HG03442 (cell line): ENCODE results near the gene DPM1.

Experiments
- ATAC-seq: cut with Tn5 transposase; IDR thresholded peaks from one replicate; pipeline ENCODE4 v1.9.1; 2021; ENCODE audit warnings: mild to moderate bottlenecking, moderate library complexity; ENCODE audit not compliant: unreplicated experiment

The DPM1 gene

GRCh38 chr20:50900261-50900660 is 58.1 kb downstream of the DPM1 start:
- ATAC-seq: no peak

- no peak for ATAC-seq
Observed at GRCh38 chr20:50898475-50898874, 59.9 kb downstream of the DPM1 start.

- ATAC-seq: no peak
Observed at GRCh38 chr20:50895111-50895830, 63.1 kb downstream of the DPM1 start.

GRCh38 chr20:50893620-50894019 is 64.7 kb downstream of the DPM1 start:
- ATAC-seq: no peak

GRCh38 chr20:50892394-50892793 is 65.9 kb downstream of the DPM1 start:
- no peak for ATAC-seq

- no peak for ATAC-seq
Observed at GRCh38 chr20:50891138-50891537, 67.2 kb downstream of the DPM1 start.

- no peak for ATAC-seq
Observed at GRCh38 chr20:50887576-50887975, 70.8 kb downstream of the DPM1 start.

GRCh38 chr20:50886184-50886790 is 72.0 kb downstream of the DPM1 start:
- ATAC-seq: no peak

- no peak for ATAC-seq
Observed at GRCh38 chr20:50885781-50886180, 72.6 kb downstream of the DPM1 start.

GRCh38 chr20:50885068-50885467 is 73.3 kb downstream of the DPM1 start:
- no peak for ATAC-seq
